GM12875 (cell line): ENCODE data around the gene PFN3.

Experiments
- H3K4me3 ChIP-seq: one replicate; pipeline ENCODE4 v1.5.1; 2011; ENCODE audit warnings: low read depth, low read length, control low read depth
- TF ChIP-seq, protein P1 (sequence below): IDR thresholded peaks from 2 replicates; pipeline ENCODE4 v1.5.1; 2011; ENCODE audit warnings: low read depth, mild to moderate bottlenecking, control low read depth, inconsistent platforms, low read length, moderate library complexity, borderline replicate concordance; ENCODE audit not compliant: insufficient read depth

PFN3 gene

DNA sequence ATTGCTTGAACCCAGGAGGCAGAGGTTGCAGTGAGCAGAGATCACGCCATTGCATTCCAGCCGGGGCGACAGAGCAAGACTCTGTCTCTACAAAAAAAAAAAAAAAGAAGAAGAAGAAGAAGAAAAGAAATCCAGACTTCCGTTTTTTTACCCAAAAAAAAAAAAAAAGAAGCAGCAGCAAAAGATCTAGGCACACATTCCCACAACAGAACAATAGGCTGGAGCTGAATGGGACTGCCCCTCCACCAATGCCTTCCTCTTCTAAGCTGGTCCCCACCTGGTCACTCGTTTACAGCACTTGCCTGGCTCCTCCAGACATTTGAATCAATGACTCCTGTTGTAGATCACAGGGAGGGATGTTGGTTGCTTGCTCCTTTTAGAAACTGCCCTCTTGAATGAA lies 47.4 kb downstream of the PFN3 start:
- H3K4me3 ChIP-seq, result no peak overlapping the region
- TF ChIP-seq, protein P1, sequence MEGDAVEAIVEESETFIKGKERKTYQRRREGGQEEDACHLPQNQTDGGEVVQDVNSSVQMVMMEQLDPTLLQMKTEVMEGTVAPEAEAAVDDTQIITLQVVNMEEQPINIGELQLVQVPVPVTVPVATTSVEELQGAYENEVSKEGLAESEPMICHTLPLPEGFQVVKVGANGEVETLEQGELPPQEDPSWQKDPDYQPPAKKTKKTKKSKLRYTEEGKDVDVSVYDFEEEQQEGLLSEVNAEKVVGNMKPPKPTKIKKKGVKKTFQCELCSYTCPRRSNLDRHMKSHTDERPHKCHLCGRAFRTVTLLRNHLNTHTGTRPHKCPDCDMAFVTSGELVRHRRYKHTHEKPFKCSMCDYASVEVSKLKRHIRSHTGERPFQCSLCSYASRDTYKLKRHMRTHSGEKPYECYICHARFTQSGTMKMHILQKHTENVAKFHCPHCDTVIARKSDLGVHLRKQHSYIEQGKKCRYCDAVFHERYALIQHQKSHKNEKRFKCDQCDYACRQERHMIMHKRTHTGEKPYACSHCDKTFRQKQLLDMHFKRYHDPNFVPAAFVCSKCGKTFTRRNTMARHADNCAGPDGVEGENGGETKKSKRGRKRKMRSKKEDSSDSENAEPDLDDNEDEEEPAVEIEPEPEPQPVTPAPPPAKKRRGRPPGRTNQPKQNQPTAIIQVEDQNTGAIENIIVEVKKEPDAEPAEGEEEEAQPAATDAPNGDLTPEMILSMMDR, result no peak

DNA sequence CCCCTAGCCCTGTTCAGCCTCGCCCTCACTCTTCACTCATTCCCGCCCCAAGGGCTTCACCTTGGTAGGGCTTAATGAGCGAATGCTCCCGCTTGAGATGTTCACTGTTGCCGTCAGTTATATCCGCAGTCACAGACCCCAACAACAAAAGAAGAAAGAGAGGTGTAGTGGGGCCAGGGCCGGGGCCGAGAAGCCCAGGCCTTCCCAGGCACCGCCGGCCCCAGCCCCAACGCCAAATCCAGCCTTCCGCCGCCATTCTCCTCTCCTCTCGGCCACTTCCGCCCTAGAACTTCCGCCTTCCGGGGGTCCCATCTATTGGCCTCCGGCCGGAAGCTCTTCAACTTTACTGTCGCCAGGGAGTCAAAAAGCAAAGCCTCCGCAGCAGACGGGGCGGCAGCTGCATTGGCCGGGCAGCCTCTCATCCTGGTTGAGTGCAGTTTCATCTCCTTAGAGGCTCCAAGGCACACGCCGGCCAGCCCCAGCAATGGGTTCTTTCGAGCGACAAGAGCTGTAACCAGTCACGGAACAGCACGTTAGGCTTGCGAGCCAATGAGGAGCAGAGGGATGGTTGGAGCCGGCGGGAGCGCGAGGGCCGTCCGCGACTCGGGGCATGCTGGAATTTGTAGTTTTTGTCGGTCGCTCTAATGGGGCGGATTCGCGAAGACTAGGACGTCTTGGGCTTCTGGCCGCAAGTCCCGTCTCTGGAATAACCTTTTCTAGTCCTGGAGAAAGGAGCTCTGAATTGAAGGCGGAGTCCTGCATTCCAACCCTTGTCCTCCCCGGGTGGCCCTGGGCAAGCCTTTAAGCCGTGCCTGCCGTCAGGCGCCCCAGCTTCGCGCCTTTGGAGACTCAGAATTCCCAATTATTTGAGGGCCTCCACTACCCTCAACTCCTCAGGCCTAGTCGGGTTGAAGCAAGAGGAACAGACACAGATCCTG lies 48.8 kb downstream of the PFN3 start, which contains the start of gene LMAN2:
LMAN2 (minus strand) TSS at position 277 of the 938 bp plus-strand sequence; CDS start at position 256, 21 bp downstream.
- TF ChIP-seq, protein P1, result no peak
- peak within 1 kb of the TSS; percentile 99 for H3K4me3 ChIP-seq

DNA sequence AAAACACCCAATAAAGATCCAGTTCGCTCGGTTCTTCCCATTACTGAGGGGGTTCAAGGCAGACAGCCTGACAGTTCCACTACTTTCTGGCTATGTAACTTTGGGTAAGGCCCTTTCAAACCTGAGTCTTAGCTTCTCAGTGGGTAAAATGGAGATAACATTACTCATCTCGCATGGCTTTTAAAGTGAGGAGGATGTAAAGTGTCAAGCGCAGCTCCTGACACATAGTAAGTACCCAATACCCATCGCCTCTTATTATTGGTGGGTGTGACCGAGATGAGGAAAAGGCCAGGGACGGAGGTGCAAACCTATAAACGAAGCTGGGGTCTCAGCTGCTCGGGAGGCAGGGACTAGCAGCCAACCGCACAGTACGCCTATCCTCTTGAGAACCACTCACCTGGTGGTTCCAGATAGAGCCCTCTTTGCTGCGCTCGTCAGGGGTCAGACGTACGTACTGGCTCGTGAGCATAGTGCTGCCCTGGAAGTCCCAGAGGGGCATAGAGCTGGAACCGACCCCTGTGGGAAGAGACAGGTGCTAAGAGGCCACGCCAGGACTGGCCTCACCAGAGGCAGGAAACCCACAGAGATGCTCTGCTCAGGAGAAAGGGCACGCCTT lies 49.6 kb downstream of the PFN3 start:
- TF ChIP-seq, protein P1, result no peak
- peak overlapping the region; percentile 99 for H3K4me3 ChIP-seq
